HG02642 (cell line): ENCODE measurements around the gene TYRP1.
"Not testable (repeated sequence)": the region's sequence is repeated elsewhere in the genome, so short reads cannot be mapped to it uniquely, and the experiment has no call there.

Experiments used
- ATAC-seq: cut with Tn5 transposase; IDR thresholded peaks from one replicate; pipeline ENCODE4 v1.9.1; 2021; ENCODE audit warnings: mild to moderate bottlenecking; ENCODE audit not compliant: unreplicated experiment, poor library complexity

TYRP1 gene

GRCh38 chr9:12693141-12693540, at the start of gene TYRP1:
Gene TYRP1 (plus strand): TSS chr9:12693385. CDS start chr9:12693997, 612 bp downstream.
- no peak for ATAC-seq

GRCh38 chr9:12643686-12644085, 49.5 kb upstream of the TYRP1 start:
- no peak for ATAC-seq

GRCh38 chr9:12648925-12649324, 44.3 kb upstream of the TYRP1 start:
- ATAC-seq, result no peak

- ATAC-seq, result no peak
These were observed 42.1 kb upstream of the TYRP1 start for GRCh38 chr9:12651125-12651524.

GRCh38 chr9:12652973-12653372, 40.2 kb upstream of the TYRP1 start:
- no peak for ATAC-seq

GRCh38 chr9:12656803-12657202, 36.4 kb upstream of the TYRP1 start:
- no peak for ATAC-seq

GRCh38 chr9:12657233-12657632, 36.0 kb upstream of the TYRP1 start:
- ATAC-seq, result no peak

GRCh38 chr9:12657998-12658397, 35.2 kb upstream of the TYRP1 start:
- ATAC-seq, result no peak

- no peak for ATAC-seq
These were observed 34.5 kb upstream of the TYRP1 start for GRCh38 chr9:12658531-12659209.

- ATAC-seq, result no peak
These were observed 34.0 kb upstream of the TYRP1 start for GRCh38 chr9:12659220-12659619.

- ATAC-seq, result no peak
These were observed 26.4 kb upstream of the TYRP1 start for GRCh38 chr9:12666813-12667212.

- ATAC-seq, result no peak
These were observed 25.3 kb upstream of the TYRP1 start for GRCh38 chr9:12667892-12668291.

- no peak for ATAC-seq
These were observed 23.2 kb upstream of the TYRP1 start for GRCh38 chr9:12670006-12670405.

- no peak for ATAC-seq
These were observed 18.2 kb upstream of the TYRP1 start for GRCh38 chr9:12674961-12675360.

- not testable (repeated sequence) for ATAC-seq
These were observed 15.6 kb upstream of the TYRP1 start for GRCh38 chr9:12677462-12678126.

- ATAC-seq, result no peak
These were observed 12.8 kb upstream of the TYRP1 start for GRCh38 chr9:12680341-12680740.

GRCh38 chr9:12680757-12681156, 12.4 kb upstream of the TYRP1 start:
- ATAC-seq, result no peak

GRCh38 chr9:12681620-12682019, 11.6 kb upstream of the TYRP1 start:
- no peak for ATAC-seq

GRCh38 chr9:12684974-12685373, 8.2 kb upstream of the TYRP1 start:
- ATAC-seq, result no peak

- no peak for ATAC-seq
These were observed 4.0 kb upstream of the TYRP1 start for GRCh38 chr9:12689233-12689632.

- no peak for ATAC-seq
These were observed 828 bp downstream of the TYRP1 start for GRCh38 chr9:12694013-12694412.

- no peak for ATAC-seq
These were observed 2.3 kb downstream of the TYRP1 start for GRCh38 chr9:12695474-12695873.
